Adipocyte (in vitro differentiated cells): ENCODE results near the gene CCDC12.
A peak's percentile ranks its signal among the peaks of the same experiment; 100 is the strongest.

Experiments used
- DNase-seq: peaks from one replicate; pipeline ENCODE4 v3.0.0-alpha.2; 2015; ENCODE audit warnings: low read depth
- H3K27me3 ChIP-seq: replicated peaks from 2 replicates; pipeline ENCODE4 v1.7.0; 2013; ENCODE audit warnings: mild to moderate bottlenecking, low read length, moderate library complexity; ENCODE audit not compliant: control insufficient read depth, insufficient read depth
- H3K36me3 ChIP-seq: 2 replicates; pipeline ENCODE4 v1.7.0; 2013; ENCODE audit warnings: low read length, mild to moderate bottlenecking, moderate library complexity; ENCODE audit not compliant: control insufficient read depth, insufficient read depth, severe bottlenecking
- H3K4me1 ChIP-seq: 2 replicates; pipeline ENCODE4 v1.7.0; 2013; ENCODE audit warnings: mild to moderate bottlenecking, low read length, moderate library complexity; ENCODE audit not compliant: control insufficient read depth, insufficient read depth
- H3K4me3 ChIP-seq: 2 replicates; pipeline ENCODE4 v1.7.0; 2013; ENCODE audit warnings: mild to moderate bottlenecking, low read length, moderate library complexity
- H3K9ac ChIP-seq: 2 replicates; pipeline ENCODE4 v1.7.0; 2013; ENCODE audit warnings: mild to moderate bottlenecking, low read length, moderate library complexity
- H3K9me3 ChIP-seq: 2 replicates; pipeline ENCODE4 v1.7.0; 2013; ENCODE audit warnings: mild to moderate bottlenecking, low read length, moderate library complexity; ENCODE audit not compliant: control insufficient read depth

CCDC12 gene

GRCh38 chr3:46976326-46977190 lies at the start of gene CCDC12:
Gene CCDC12 (minus strand): TSS chr3:46976745. CDS start chr3:46976732, 13 bp downstream.
- Histone ChIP-seq H3K4me1 (peaks cover 29% of the 10 kb centered on the region), H3K27me3 (no peaks in the 10 kb centered on the region), H3K9me3 (no peaks in the 10 kb centered on the region), H3K9ac (peak within 1 kb of the TSS; percentile 98), H3K4me3 (peak within 1 kb of the TSS; percentile 94), H3K36me3 (no peaks in the 10 kb centered on the region)
- DNase-seq: peak; percentile 99

GRCh38 chr3:47024932-47025331 lies 48.4 kb upstream of the CCDC12 start:
- H3K36me3 ChIP-seq: peaks cover 8% of the 10 kb centered on the region
- no peak overlapping the region for H3K9ac ChIP-seq
- DNase-seq: peak; percentile 28
- H3K4me3 ChIP-seq: no peak overlapping the region
- no peaks in the 10 kb centered on the region for H3K9me3 ChIP-seq
- H3K27me3 ChIP-seq: no peaks in the 10 kb centered on the region
- H3K4me1 ChIP-seq: peaks cover 18% of the 10 kb centered on the region

GRCh38 chr3:47022641-47023071 lies 46.1 kb upstream of the CCDC12 start:
- Histone ChIP-seq H3K9ac (peak overlapping the region; percentile 21), H3K9me3 (no peaks in the 10 kb centered on the region), H3K27me3 (no peaks in the 10 kb centered on the region), H3K36me3 (peaks cover 21% of the 10 kb centered on the region), H3K4me1 (peaks cover 18% of the 10 kb centered on the region), H3K4me3 (no peak overlapping the region)
- DNase-seq: peak; percentile 24

- Histone ChIP-seq H3K9me3 (no peaks in the 10 kb centered on the region), H3K4me3 (no peak overlapping the region), H3K4me1 (peaks cover 28% of the 10 kb centered on the region), H3K36me3 (peaks cover 41% of the 10 kb centered on the region), H3K27me3 (no peaks in the 10 kb centered on the region), H3K9ac (no peak overlapping the region)
- no peak for DNase-seq
Measured at GRCh38 chr3:47020311-47020710, 43.8 kb upstream of the CCDC12 start.

GRCh38 chr3:47019201-47019600 lies 42.7 kb upstream of the CCDC12 start:
- Histone ChIP-seq H3K9ac (no peak overlapping the region), H3K36me3 (peaks cover 43% of the 10 kb centered on the region), H3K4me3 (no peak overlapping the region), H3K4me1 (peaks cover 20% of the 10 kb centered on the region), H3K9me3 (no peaks in the 10 kb centered on the region), H3K27me3 (no peaks in the 10 kb centered on the region)
- no peak for DNase-seq

- no peaks in the 10 kb centered on the region for H3K27me3 ChIP-seq
- no peak for DNase-seq
- H3K4me1 ChIP-seq: peaks cover 20% of the 10 kb centered on the region
- peaks cover 48% of the 10 kb centered on the region for H3K36me3 ChIP-seq
- H3K9me3 ChIP-seq: no peaks in the 10 kb centered on the region
- H3K4me3 ChIP-seq: no peak overlapping the region
- H3K9ac ChIP-seq: no peak overlapping the region
Measured at GRCh38 chr3:47018269-47018611, 41.7 kb upstream of the CCDC12 start.

GRCh38 chr3:47017504-47018268 lies 41.1 kb upstream of the CCDC12 start:
- Histone ChIP-seq H3K4me3 (no peak overlapping the region), H3K36me3 (peaks cover 48% of the 10 kb centered on the region), H3K9me3 (no peaks in the 10 kb centered on the region), H3K9ac (no peak overlapping the region), H3K4me1 (peaks cover 17% of the 10 kb centered on the region), H3K27me3 (no peaks in the 10 kb centered on the region)
- no peak for DNase-seq

- H3K4me1 ChIP-seq: peaks cover 10% of the 10 kb centered on the region
- peaks cover 48% of the 10 kb centered on the region for H3K36me3 ChIP-seq
- H3K27me3 ChIP-seq: no peaks in the 10 kb centered on the region
- DNase-seq: peak; percentile 53
- H3K9me3 ChIP-seq: no peaks in the 10 kb centered on the region
- H3K4me3 ChIP-seq: no peak overlapping the region
- H3K9ac ChIP-seq: no peak overlapping the region
Measured at GRCh38 chr3:47016934-47017435, 40.4 kb upstream of the CCDC12 start.

- H3K36me3 ChIP-seq: peaks cover 48% of the 10 kb centered on the region
- DNase-seq: no peak
- no peaks in the 10 kb centered on the region for H3K9me3 ChIP-seq
- no peaks in the 10 kb centered on the region for H3K27me3 ChIP-seq
- no peak overlapping the region for H3K9ac ChIP-seq
- no peak overlapping the region for H3K4me3 ChIP-seq
- peaks cover 10% of the 10 kb centered on the region for H3K4me1 ChIP-seq
Measured at GRCh38 chr3:47016086-47016933, 39.8 kb upstream of the CCDC12 start.

GRCh38 chr3:47015151-47015550 lies 38.6 kb upstream of the CCDC12 start:
- DNase-seq: no peak
- Histone ChIP-seq H3K27me3 (no peaks in the 10 kb centered on the region), H3K9me3 (no peaks in the 10 kb centered on the region), H3K36me3 (peaks cover 48% of the 10 kb centered on the region), H3K4me3 (no peak overlapping the region), H3K4me1 (peaks cover 11% of the 10 kb centered on the region), H3K9ac (no peak overlapping the region)
